Lower leg skin (tissue), 4 donors: ENCODE measurements around the gene PAOX. TPM values are rescaled to one million over a fixed set of nuclear protein-coding genes. Genes with fewer than 3 reads are reported as not detected.
A peak's percentile ranks its signal among the peaks of the same experiment; 100 is the strongest.

Experiments
- DNase-seq, 2 donors: peaks; one replicate each; pipeline ENCODE4 v3.0.0-alpha.2; 2019; ENCODE audit warnings: low spot score in 2 of 2
- H3K4me3 ChIP-seq: fragments of 200-600 bp; sonication (generic); 2 replicates; pipeline ENCODE4 v1.5.1; 2017; ENCODE audit warnings: mild to moderate bottlenecking, low read depth; ENCODE audit not compliant: poor library complexity, severe bottlenecking
- CTCF ChIP-seq, 3 donors: fragments of 450-650 bp; IDR thresholded peaks; one replicate each; pipeline ENCODE4 v1.5.1; 2016; ENCODE audit warnings: antibody characterized with exemption in 3 of 3, mild to moderate bottlenecking in 3 of 3, moderate library complexity in 2 of 3
- POLR2A ChIP-seq, 2 donors: fragments of 450-650 bp; IDR thresholded peaks; one replicate each; pipeline ENCODE4 v1.6.1; 2016 to 2017; ENCODE audit warnings: antibody characterized with exemption in 2 of 2, mild to moderate bottlenecking in 1 of 2, moderate library complexity in 1 of 2
- WGBS, 2 donors: methylation state at CpG; one replicate each; pipeline ENCODE4 v1.1.5; 2018; 5-methylcytosine and 5-hydroxymethylcytosine counted together
- intact Hi-C: fragments of 100-400 bp; cut with DNase I; formaldehyde crosslinking; loops from one replicate; pipeline ENCODE4 v1.15.0; 2023; ENCODE audit warnings: low total_unique reads
- microRNA-seq, 2 donors: library from miRNA; unstranded; fragments of <30 nt; microRNA quantifications; one replicate each; pipeline ENCODE4, GENCODE V29; 2016; ENCODE audit warnings: borderline replicate concordance in 2 of 2, borderline number of aligned reads in 1 of 2
- total RNA-seq, 4 donors: library from RNA; depleted of rRNA; stranded (reverse); fragments of >200 nt; gene quantifications; one replicate each; pipeline ENCODE4 v1.1.0, GENCODE V29; 2016

PAOX gene
- total RNA-seq, 4 donors from 2014 or later = 8.1 to 21.8 (median 14.4) TPM

- intact Hi-C loops = no loop called here
- DNase-seq = peak in 1 of 2 donors; percentile 43
- no peak overlapping the region for H3K4me3 ChIP-seq
- WGBS, 2 donors = 88% methylated on average over 20 to 25 of the region's 25 CpGs
- TF ChIP-seq CTCF (IDR thresholded peaks at IDR 0.05) (no peak), POLR2A (IDR thresholded peaks at IDR 0.05) (no peak)
Observed at GRCh38 chr10:133439517-133440461, 60.7 kb downstream of the PAOX start.

- 94 to 98% methylated on average over 14 to 17 of the region's 18 CpGs for WGBS, 2 donors
- no peak for TF ChIP-seq POLR2A (IDR thresholded peaks at IDR 0.05)
- no peak for TF ChIP-seq CTCF (IDR thresholded peaks at IDR 0.05)
- peak in 1 of 2 donors; percentile 56 for DNase-seq
- intact Hi-C loops = no loop called here
- H3K4me3 ChIP-seq = no peak overlapping the region
Observed at GRCh38 chr10:133440633-133441285, 61.7 kb downstream of the PAOX start.

Small RNA genes lying within 50 kb of the gene (microRNA-seq; reads per million reads assigned to microRNA genes)
- 0 to 0.57 reads per million in 2 donors for gene MIR3944

Other genes with a start within 250 kb of the PAOX start
- gene KNDC1, start 219.0 kb upstream of the PAOX start, total RNA-seq = under 1 TPM; 0.19 to 0.59 (median 0.39) TPM
- gene UTF1, start 149.0 kb upstream of the PAOX start, total RNA-seq = not detected
- under 1 TPM in 2 of 4 donors, not detected in 2; 0.42 to 0.65 TPM for gene VENTX, start 141.4 kb upstream of the PAOX start, total RNA-seq
- gene ADAM8, start 102.4 kb upstream of the PAOX start, total RNA-seq = 1 to 10 TPM; 3.3 to 5.9 (median 4.6) TPM
- gene TUBGCP2, start 70.4 kb upstream of the PAOX start, total RNA-seq = 10 to 100 TPM; 41.1 to 75.7 (median 43.5) TPM
- gene ZNF511, start 70.3 kb upstream of the PAOX start, total RNA-seq = 10 to 100 TPM; 15.8 to 30.3 (median 22.0) TPM
- not detected for gene CALY, start 42.4 kb upstream of the PAOX start, total RNA-seq
- not detected for gene PRAP1, start 31.9 kb upstream of the PAOX start, total RNA-seq
- gene FUOM, start 21.2 kb upstream of the PAOX start, total RNA-seq = 10 to 100 TPM; 11.1 to 15.8 (median 15.0) TPM
- 10 to 100 TPM; 40.0 to 85.7 (median 61.8) TPM for gene ECHS1, start 5.9 kb upstream of the PAOX start, total RNA-seq
- gene MTG1, start 14.9 kb downstream of the PAOX start, total RNA-seq = 10 to 100 TPM; 16.4 to 36.0 (median 25.6) TPM
- under 1 TPM in 2 of 4 donors, not detected in 2; 0.13 to 0.19 TPM for gene SPRN, start 45.4 kb downstream of the PAOX start, total RNA-seq
- 1 to 10 TPM in 3 of 4 donors, under 1 TPM in 1; 0.80 to 2.2 (median 1.6) TPM for gene SCART1, start 74.7 kb downstream of the PAOX start, total RNA-seq
- gene CYP2E1, start 148.1 kb downstream of the PAOX start, total RNA-seq = 10 to 100 TPM; 15.2 to 68.5 (median 20.3) TPM
- gene SYCE1, start 186.3 kb downstream of the PAOX start, total RNA-seq = 1 to 10 TPM in 1 of 4 donors, not detected in 3; 3.5 TPM
- not detected for gene FRG2B, start 247.5 kb downstream of the PAOX start, total RNA-seq